SK-N-SH treated with all-trans-retinoic acid at 6 μM for 48 hours (cell line): ENCODE data around the gene P2RY14.

Experiments
- ATAC-seq: fragments of 200-7000 bp; cut with Tn5 transposase; 3 replicates; pipeline ENCODE4 v1.9.1; 2020; ENCODE audit warnings: mild to moderate bottlenecking, moderate library complexity
- BACH2 ChIP-seq: fragments of 250-450 bp; sonication (Bioruptor Pico); IDR thresholded peaks from 2 replicates; pipeline ENCODE4 v1.9.0; 2021; ENCODE audit warnings: mild to moderate bottlenecking, borderline replicate concordance
- CSDC2 ChIP-seq: fragments of 250-450 bp; sonication (Bioruptor Pico); IDR thresholded peaks from 2 replicates; pipeline ENCODE4 v1.5.0; 2020; ENCODE audit warnings: mild to moderate bottlenecking, moderate library complexity
- CSRNP3 ChIP-seq: fragments of 250-450 bp; sonication (Bioruptor Pico); IDR thresholded peaks from 2 replicates; pipeline ENCODE4 v1.5.1; 2021; ENCODE audit warnings: mild to moderate bottlenecking, moderate library complexity
- GLIS3 ChIP-seq: fragments of 250-450 bp; sonication (Bioruptor Pico); IDR thresholded peaks from 2 replicates; pipeline ENCODE4 v1.5.0; 2020; ENCODE audit warnings: mild to moderate bottlenecking, moderate library complexity
- ISL1 ChIP-seq: fragments of 250-450 bp; sonication (Bioruptor Pico); IDR thresholded peaks from 2 replicates; pipeline ENCODE4 v2.1.2; 2022; ENCODE audit warnings: mild to moderate bottlenecking, moderate library complexity
- OSR1 ChIP-seq: fragments of 250-450 bp; sonication (Bioruptor Pico); IDR thresholded peaks from 2 replicates; pipeline ENCODE4 v1.8.0; 2022; ENCODE audit warnings: moderate library complexity, mild to moderate bottlenecking, inconsistent platforms
- PATZ1 ChIP-seq: fragments of 250-450 bp; sonication (Bioruptor Pico); IDR thresholded peaks from 2 replicates; pipeline ENCODE4 v1.8.0; 2020; ENCODE audit warnings: mild to moderate bottlenecking, moderate library complexity, borderline replicate concordance
- POU6F1 ChIP-seq: fragments of 250-450 bp; sonication (Bioruptor Pico); IDR thresholded peaks from 2 replicates; pipeline ENCODE4 v1.8.0; 2021; ENCODE audit warnings: low read depth, mild to moderate bottlenecking, moderate library complexity, borderline replicate concordance
- PPARA ChIP-seq: fragments of 250-450 bp; sonication (Bioruptor Pico); IDR thresholded peaks from 2 replicates; pipeline ENCODE4 v1.5.0; 2020; ENCODE audit warnings: mild to moderate bottlenecking, borderline replicate concordance
- RARB ChIP-seq: fragments of 250-450 bp; sonication (Bioruptor Pico); IDR thresholded peaks from 2 replicates; pipeline ENCODE4 v1.8.0; 2021; ENCODE audit warnings: mild to moderate bottlenecking, moderate library complexity
- SNAI2 ChIP-seq: fragments of 250-450 bp; sonication (Bioruptor Pico); IDR thresholded peaks from 2 replicates; pipeline ENCODE4 v1.5.0; 2020; ENCODE audit warnings: mild to moderate bottlenecking, moderate library complexity
- TCF4 ChIP-seq: fragments of 250-450 bp; sonication (Bioruptor Pico); IDR thresholded peaks from 2 replicates; pipeline ENCODE4 v1.8.0; 2021; ENCODE audit warnings: mild to moderate bottlenecking, moderate library complexity, borderline replicate concordance
- TOX ChIP-seq: fragments of 250-450 bp; sonication (Bioruptor Pico); IDR thresholded peaks from 2 replicates; pipeline ENCODE4 v1.8.0; 2021; ENCODE audit warnings: mild to moderate bottlenecking, moderate library complexity, borderline replicate concordance
- TSHZ2 ChIP-seq: fragments of 250-450 bp; sonication (Bioruptor Pico); IDR thresholded peaks from 2 replicates; pipeline ENCODE4 v1.5.0; 2020; ENCODE audit warnings: mild to moderate bottlenecking, moderate library complexity
- ZC3H10 ChIP-seq: fragments of 250-450 bp; sonication (Bioruptor Pico); IDR thresholded peaks from 2 replicates; pipeline ENCODE4 v1.5.1; 2021; ENCODE audit warnings: mild to moderate bottlenecking, moderate library complexity
- ZFP30 ChIP-seq: fragments of 450-650 bp; formaldehyde crosslinking; IDR thresholded peaks from 2 replicates; pipeline ENCODE4 v1.5.0; 2022; ENCODE audit warnings: mild to moderate bottlenecking, moderate library complexity
- ZNF565 ChIP-seq: fragments of 450-650 bp; formaldehyde crosslinking; conservative IDR thresholded peaks from 2 replicates; pipeline ENCODE4 v1.5.0; 2020; ENCODE audit warnings: low read depth, mild to moderate bottlenecking, moderate library complexity
- ZNF70 ChIP-seq: fragments of 450-650 bp; formaldehyde crosslinking; IDR thresholded peaks from 2 replicates; pipeline ENCODE4 v1.5.0; 2020; ENCODE audit warnings: mild to moderate bottlenecking, moderate library complexity
- ZNF8 ChIP-seq: fragments of 450-650 bp; formaldehyde crosslinking; IDR thresholded peaks from 2 replicates; pipeline ENCODE4 v1.5.0; 2020; ENCODE audit warnings: mild to moderate bottlenecking, moderate library complexity

Gene P2RY14

GRCh38 chr3:151191095-151191494 is 87.2 kb downstream of the P2RY14 start:
- no peak for ATAC-seq
- TF ChIP-seq RARB (CRISPR knock-in tag) (no peak), POU6F1 (CRISPR knock-in tag) (no peak)
- TF ChIP-seq, all 23 proteins: peak for 0

- no peak for ATAC-seq
These were observed 95.1 kb downstream of the P2RY14 start for GRCh38 chr3:151183265-151183671.

GRCh38 chr3:151182349-151183079 is 95.8 kb downstream of the P2RY14 start:
- ATAC-seq: no peak
- TF ChIP-seq ZFP30 (CRISPR knock-in tag) (no peak), PPARA (no peak), TSHZ2 (no peak), ISL1 (CRISPR knock-in tag) (no peak), OSR1 (CRISPR knock-in tag) (no peak), ZC3H10 (CRISPR knock-in tag) (no peak), CSRNP3 (CRISPR knock-in tag) (no peak), ZNF565 (CRISPR knock-in tag) (no peak), SNAI2 (no peak), GLIS3 (CRISPR knock-in tag) (no peak), RARB (CRISPR knock-in tag) (no peak), ZNF8 (no peak), CSDC2 (no peak), BACH2 (CRISPR knock-in tag) (no peak)

More at GRCh38 chr3:151183265-151183671, 95.1 kb downstream of the P2RY14 start:
- no peak for TF ChIP-seq TCF4 (CRISPR knock-in tag)
- no peak for TF ChIP-seq TOX (CRISPR knock-in tag)
- TF ChIP-seq SNAI2: no peak
- TF ChIP-seq RARB (CRISPR knock-in tag): no peak
- TF ChIP-seq ZNF70 (CRISPR knock-in tag): no peak
- no peak for TF ChIP-seq CSDC2
- TF ChIP-seq OSR1 (CRISPR knock-in tag): no peak
- TF ChIP-seq ISL1 (CRISPR knock-in tag): no peak
- TF ChIP-seq PATZ1 (CRISPR knock-in tag): no peak
- TF ChIP-seq CSRNP3 (CRISPR knock-in tag): no peak
- TF ChIP-seq ZNF565 (CRISPR knock-in tag): no peak
- no peak for TF ChIP-seq POU6F1 (CRISPR knock-in tag)
- no peak for TF ChIP-seq ZC3H10 (CRISPR knock-in tag)
- TF ChIP-seq, all 23 proteins: peak for 0
